Heart left ventricle (tissue), 16 donors: ENCODE data around the gene TRPC4. TPM values are rescaled to one million over a fixed set of nuclear protein-coding genes. Genes with fewer than 3 reads are reported as not detected.

Experiments
- ATAC-seq, 4 donors: fragments of 200-7000 bp; cut with Tn5 transposase; one replicate each; pipeline ENCODE4 v1.9.1; 2020 to 2022; ENCODE audit warnings: moderate library complexity in 4 of 4, mild to moderate bottlenecking in 3 of 4, moderate number of reproducible peaks in 1 of 4
- DNase-seq, 5 donors: peaks; one replicate each; pipeline ENCODE4 v3.0.0-alpha.2; 2020
- H3K27ac ChIP-seq, 12 donors: fragments of 200-600 bp; sonication (generic) in 4 of 12; one replicate each; pipeline versions ENCODE4 v1.5.0 to v1.8.0; 2016 to 2022; ENCODE audit warnings: mild to moderate bottlenecking in 2 of 12
- H3K27me3 ChIP-seq, 9 donors: fragments of 200-600 bp; sonication (generic) in 2 of 9; one replicate each; pipeline versions ENCODE4 v1.5.1 to v1.8.0; 2016 to 2022; ENCODE audit warnings: mild to moderate bottlenecking in 3 of 9
- H3K36me3 ChIP-seq, 9 donors: fragments of 200-600 bp; sonication (generic) in 2 of 9; one replicate each; pipeline versions ENCODE4 v1.5.0 to v1.8.0; 2018 to 2022; ENCODE audit warnings: mild to moderate bottlenecking in 2 of 9
- H3K4me1 ChIP-seq, 12 donors: fragments of 200-600 bp; sonication (generic) in 4 of 12; one replicate each; pipeline versions ENCODE4 v1.5.0 to v1.8.0; 2016 to 2022; ENCODE audit warnings: mild to moderate bottlenecking in 3 of 12
- H3K4me3 ChIP-seq, 12 donors: fragments of 200-600 bp; sonication (generic) in 4 of 12; one replicate each; pipeline versions ENCODE4 v1.5.0 to v1.8.0; 2017 to 2022; ENCODE audit warnings: mild to moderate bottlenecking in 9 of 12, moderate library complexity in 4 of 12
- H3K9me3 ChIP-seq, 12 donors: fragments of 200-600 bp; sonication (generic) in 4 of 12; one replicate each; pipeline versions ENCODE4 v1.5.0 to v1.8.0; 2016 to 2022; ENCODE audit warnings: mild to moderate bottlenecking in 1 of 12
- POLR2A ChIP-seq, 2 donors: fragments of 450-650 bp; IDR thresholded peaks; one replicate each; pipeline ENCODE4 v1.6.1; 2017; ENCODE audit warnings: antibody characterized with exemption in 2 of 2, mild to moderate bottlenecking in 2 of 2, moderate library complexity in 2 of 2
- WGBS, 4 donors: extraction: QIAGEN DNeasy Blood & Tissue Kit in 2 of 4; methylation state at CpG; one replicate each; pipeline versions ENCODE4 v1.1.5 to v1.1.7; 2013 to 2018; 5-methylcytosine and 5-hydroxymethylcytosine counted together
- intact Hi-C, 10 donors: fragments of 100-400 bp; cut with DNase I; formaldehyde crosslinking; loops; one replicate each; pipeline versions ENCODE4 v1.11.1 to v1.14.2; 2022
- polyA plus RNA-seq, 2 donors: library from polyadenylated mRNA; stranded (reverse); fragments of 200-250 nt; gene quantifications; one replicate each; pipeline ENCODE4 v1.2.3, GENCODE V29; 2013
- total RNA-seq, 9 donors: library from RNA; depleted of rRNA in 2 of 9; stranded (reverse); fragments of >200 nt in 2 of 9; fragmentation: NEBNext Ultra II Directional in 3 of 9; extraction: Animal tissue kit (Norgen Biotek cat#: 25700) in 3 of 9; gene quantifications; one replicate each; pipeline versions ENCODE4 v1.1.0 to v1.2.4, GENCODE V29; 2016 to 2023
- TF ChIP-seq, protein P1 (sequence below), 12 donors: fragments of 200-600 bp; sonication (generic) in 4 of 12; IDR thresholded peaks; one replicate each; pipeline versions ENCODE4 v1.5.0 to v1.8.0; 2018 to 2022; ENCODE audit warnings: antibody characterized with exemption in 12 of 12, mild to moderate bottlenecking in 5 of 12
- donor health status: ischemic (EF 13 %, LVEDD 7.1; RV severe dilation, severe dysfunction).
- donor health status: healthy with polysubstance abuse.
- donor health status: DM: no; HTN: yes; CAD: no.
- donor health status: DM: no; HTN: no; CAD: no.
- donor health status: ischemic (EF 25% LVEDD 6.9; RV normal size, moderate dysfunction).
- donor health status: ischemic (EF 25% LVEDD 5.7; RV mildly dilated, moderate dysfunction).
- donor health status: healthy.
- donor health status: DM: yes; HTN: yes; CAD: no.
- donor health status: ischemic (EF 35%, LVEDD 5.7; RV mildly dilated, moderate dysfunction).
- donor health status: nonischemic (EF 11% LVEDD 7.7; RV severe dilation, severe dysfunction).
- donor health status: DM: yes; HTN: yes; CAD: no.
- donor health status: PGD.
- donor health status: ischemic (EF 29% LVEDD 5.4; RV normal size, mild dysfunction).
- donor health status: nonischemic (EF 23%, LVEDD 6.1; RV moderate dilation, normal function).

TRPC4 gene
- total and polyA plus RNA-seq, 11 donors = 0.25 to 2.5 (median 0.79) TPM

DNA sequence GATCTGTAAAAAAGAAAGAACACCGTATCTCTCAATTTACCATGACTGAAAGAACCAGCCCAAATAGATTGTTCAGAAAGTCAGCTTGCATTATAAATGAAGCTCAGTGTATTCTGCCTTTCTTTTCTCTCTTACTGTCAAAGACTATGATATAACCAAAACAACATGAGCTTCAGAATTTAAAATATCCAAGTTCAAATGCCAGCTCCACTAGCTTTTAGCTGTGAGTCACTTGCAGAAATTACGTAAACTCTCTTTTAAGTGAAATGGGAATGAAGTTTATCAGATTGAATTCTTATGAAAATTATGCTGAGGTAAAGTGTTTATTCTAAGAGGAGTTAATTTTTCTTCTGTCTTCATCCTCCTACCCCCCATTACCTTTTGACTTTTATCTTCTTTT is 251.0 kb downstream of the TRPC4 start:
- intact Hi-C loops = no loop called here
- peaks cover 0 to 3% (median 0%) of the 10 kb centered on the region in 12 donors for H3K4me1 ChIP-seq
- no peaks in the 10 kb centered on the region for H3K27me3 ChIP-seq
- H3K36me3 ChIP-seq = no peaks in the 10 kb centered on the region
- 86 to 89% (median 87%) methylated on average over 2 of the region's 2 CpGs for WGBS, 4 donors
- H3K9me3 ChIP-seq = no peaks in the 10 kb centered on the region
- ATAC-seq = no peak
- DNase-seq = no peak
- no peak overlapping the region for H3K4me3 ChIP-seq
- H3K27ac ChIP-seq = no peak overlapping the region
- TF ChIP-seq POLR2A (IDR thresholded peaks at IDR 0.05) = no peak
- TF ChIP-seq, protein P1, sequence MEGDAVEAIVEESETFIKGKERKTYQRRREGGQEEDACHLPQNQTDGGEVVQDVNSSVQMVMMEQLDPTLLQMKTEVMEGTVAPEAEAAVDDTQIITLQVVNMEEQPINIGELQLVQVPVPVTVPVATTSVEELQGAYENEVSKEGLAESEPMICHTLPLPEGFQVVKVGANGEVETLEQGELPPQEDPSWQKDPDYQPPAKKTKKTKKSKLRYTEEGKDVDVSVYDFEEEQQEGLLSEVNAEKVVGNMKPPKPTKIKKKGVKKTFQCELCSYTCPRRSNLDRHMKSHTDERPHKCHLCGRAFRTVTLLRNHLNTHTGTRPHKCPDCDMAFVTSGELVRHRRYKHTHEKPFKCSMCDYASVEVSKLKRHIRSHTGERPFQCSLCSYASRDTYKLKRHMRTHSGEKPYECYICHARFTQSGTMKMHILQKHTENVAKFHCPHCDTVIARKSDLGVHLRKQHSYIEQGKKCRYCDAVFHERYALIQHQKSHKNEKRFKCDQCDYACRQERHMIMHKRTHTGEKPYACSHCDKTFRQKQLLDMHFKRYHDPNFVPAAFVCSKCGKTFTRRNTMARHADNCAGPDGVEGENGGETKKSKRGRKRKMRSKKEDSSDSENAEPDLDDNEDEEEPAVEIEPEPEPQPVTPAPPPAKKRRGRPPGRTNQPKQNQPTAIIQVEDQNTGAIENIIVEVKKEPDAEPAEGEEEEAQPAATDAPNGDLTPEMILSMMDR (IDR thresholded peaks at IDR 0.05) = no peak

DNA sequence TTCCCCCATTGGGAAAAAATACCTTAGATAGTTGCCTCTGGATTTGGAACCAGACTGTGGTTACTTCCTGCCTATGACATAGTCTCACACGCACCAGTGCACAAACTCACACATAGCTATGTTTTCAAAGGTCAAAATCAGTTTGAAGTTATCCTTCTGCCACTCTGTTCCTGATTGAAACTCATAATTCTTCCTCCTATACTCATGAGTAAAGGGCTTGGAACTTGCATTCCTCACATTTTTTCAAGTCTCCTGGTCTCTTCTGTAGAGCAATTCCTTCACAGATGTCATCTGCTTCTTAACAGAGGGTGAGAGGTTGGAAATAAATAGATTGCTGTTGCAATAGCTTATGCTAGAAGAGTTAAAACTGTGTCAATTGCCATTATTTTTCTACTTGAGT is 252.4 kb downstream of the TRPC4 start:
- no peak for ATAC-seq
- DNase-seq = no peak
- intact Hi-C loops = no loop called here
- 44 to 67% (median 56%) methylated on average over 1 of the region's 1 CpG for WGBS, 4 donors
- Histone ChIP-seq H3K27me3 (no peaks in the 10 kb centered on the region), H3K4me1 (peaks cover 0 to 2% (median 0%) of the 10 kb centered on the region in 12 donors), H3K9me3 (no peaks in the 10 kb centered on the region), H3K27ac (no peak overlapping the region), H3K36me3 (no peaks in the 10 kb centered on the region), H3K4me3 (no peak overlapping the region)
- no peak for TF ChIP-seq POLR2A (IDR thresholded peaks at IDR 0.05)
- TF ChIP-seq, protein P1 (IDR thresholded peaks at IDR 0.05) = no peak

DNA sequence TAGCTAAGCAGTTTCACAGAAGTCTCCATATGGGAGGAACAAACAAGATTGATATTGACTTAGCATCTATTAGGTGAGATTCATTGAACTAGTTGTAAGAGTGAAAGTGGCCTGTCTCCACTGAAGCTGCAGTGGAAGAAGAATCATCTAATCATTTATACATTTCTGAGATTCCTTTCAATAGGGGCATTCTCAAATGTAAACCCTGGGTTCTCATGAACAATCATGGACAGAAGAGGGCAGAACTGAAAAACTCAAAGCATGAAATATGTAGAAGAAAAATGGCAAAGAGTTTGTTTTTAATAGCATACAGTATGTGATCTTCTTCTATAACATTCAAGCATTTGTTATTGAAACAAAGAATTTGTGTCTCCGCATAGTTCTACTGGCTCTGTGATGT is 253.4 kb downstream of the TRPC4 start:
- Histone ChIP-seq H3K9me3 (no peaks in the 10 kb centered on the region), H3K27me3 (no peaks in the 10 kb centered on the region), H3K4me1 (no peaks in the 10 kb centered on the region), H3K4me3 (no peak overlapping the region), H3K36me3 (no peaks in the 10 kb centered on the region), H3K27ac (no peak overlapping the region)
- DNase-seq (no peak), ATAC-seq (no peak)
- TF ChIP-seq, protein P1 (IDR thresholded peaks at IDR 0.05) = no peak
- TF ChIP-seq POLR2A (IDR thresholded peaks at IDR 0.05) = no peak
- WGBS, 4 donors = 93 to 100% (median 98%) methylated on average over 1 of the region's 1 CpG
- intact Hi-C loops = no loop called here

DNA sequence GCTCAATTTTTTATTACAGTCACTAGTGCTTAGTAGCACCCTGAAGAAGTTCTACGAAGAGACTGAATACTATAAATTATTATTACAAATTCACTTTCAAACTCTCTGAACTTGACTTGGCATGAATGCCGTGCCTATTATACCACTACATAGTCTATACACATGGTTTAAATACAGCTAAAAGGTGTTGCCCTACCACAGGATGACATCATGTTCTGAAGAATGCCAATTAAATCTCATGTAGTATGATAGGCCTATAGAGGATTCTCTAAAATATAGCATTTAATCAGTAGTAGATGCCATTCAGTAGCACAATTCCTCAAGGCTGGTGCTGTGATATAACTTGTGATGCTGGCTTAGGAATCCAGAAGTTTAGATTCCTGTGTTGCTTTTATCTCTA is 254.3 kb downstream of the TRPC4 start:
- Histone ChIP-seq H3K36me3 (no peaks in the 10 kb centered on the region), H3K27me3 (no peaks in the 10 kb centered on the region), H3K4me1 (no peaks in the 10 kb centered on the region), H3K4me3 (no peak overlapping the region), H3K27ac (no peak overlapping the region), H3K9me3 (no peaks in the 10 kb centered on the region)
- no peak for ATAC-seq
- no peak for DNase-seq
- 79 to 91% (median 88%) methylated on average over 2 of the region's 2 CpGs for WGBS, 4 donors
- intact Hi-C loops = no loop called here
- TF ChIP-seq, protein P1 (IDR thresholded peaks at IDR 0.05) = no peak
